GM13977 (cell line): Measurements from ENCODE around the gene TGM1.

Experiments
- DNase-seq: peaks from one replicate; pipeline ENCODE4 v3.0.0; 2012; ENCODE audit warnings: low spot score
- in situ Hi-C: fragments of 300-500 bp; cut with MboI; formaldehyde crosslinking; loops from one replicate; pipeline ENCODE4 v1.12.0; 2022; ENCODE audit warnings: low sequenced_read_pairs, low pct_unique_long_range_greater_than_20kb, mixed read lengths, inconsistent platforms; ENCODE audit not compliant: unreplicated experiment
- TF ChIP-seq, protein P1 (sequence below): IDR thresholded peaks from 2 replicates; pipeline ENCODE4 v1.5.1; 2012; ENCODE audit warnings: mild to moderate bottlenecking, control low read depth; ENCODE audit not compliant: insufficient read depth; ENCODE audit errors: extremely low read depth, missing control alignments

The TGM1 gene

DNA sequence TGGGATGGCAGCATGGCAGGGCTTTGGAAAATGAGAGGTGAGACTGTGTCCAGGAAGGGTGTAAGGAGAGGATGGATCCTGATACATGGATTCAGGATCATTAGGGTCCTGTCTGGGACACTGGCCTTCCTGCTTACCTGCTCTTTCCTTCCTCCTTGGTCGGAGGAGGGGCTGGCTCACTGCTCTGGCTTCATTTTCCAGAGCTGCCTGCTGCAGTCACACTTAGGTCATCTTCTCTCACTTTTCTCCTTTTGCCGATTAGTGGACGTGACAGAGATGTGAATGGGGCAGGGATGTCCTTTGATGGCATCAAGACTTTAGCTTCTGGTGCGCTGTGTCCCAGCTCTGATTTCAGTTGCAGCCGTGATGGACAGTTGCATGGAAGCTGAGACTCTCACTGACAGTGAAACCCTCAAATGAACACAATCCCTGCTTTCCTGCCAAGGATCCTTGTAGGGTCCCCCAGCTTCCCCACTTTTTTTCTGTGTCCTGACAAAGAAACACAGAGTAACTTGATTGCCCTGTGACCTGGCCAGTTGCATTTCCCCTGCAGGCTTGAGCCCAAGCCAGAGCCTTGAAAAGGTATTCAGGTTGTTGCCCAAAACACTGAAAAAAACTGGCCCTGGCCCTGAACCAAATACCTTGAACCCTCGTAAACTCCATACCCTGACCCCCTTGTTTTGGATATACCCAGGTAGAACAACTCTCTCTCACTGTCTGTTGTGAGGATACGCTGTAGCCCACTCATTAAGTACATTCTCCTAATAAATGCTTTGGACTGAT, 45.6 kb upstream of the TGM1 start:
- DNase-seq = no peak
- in situ Hi-C loops = no loop called here
- TF ChIP-seq, protein P1, sequence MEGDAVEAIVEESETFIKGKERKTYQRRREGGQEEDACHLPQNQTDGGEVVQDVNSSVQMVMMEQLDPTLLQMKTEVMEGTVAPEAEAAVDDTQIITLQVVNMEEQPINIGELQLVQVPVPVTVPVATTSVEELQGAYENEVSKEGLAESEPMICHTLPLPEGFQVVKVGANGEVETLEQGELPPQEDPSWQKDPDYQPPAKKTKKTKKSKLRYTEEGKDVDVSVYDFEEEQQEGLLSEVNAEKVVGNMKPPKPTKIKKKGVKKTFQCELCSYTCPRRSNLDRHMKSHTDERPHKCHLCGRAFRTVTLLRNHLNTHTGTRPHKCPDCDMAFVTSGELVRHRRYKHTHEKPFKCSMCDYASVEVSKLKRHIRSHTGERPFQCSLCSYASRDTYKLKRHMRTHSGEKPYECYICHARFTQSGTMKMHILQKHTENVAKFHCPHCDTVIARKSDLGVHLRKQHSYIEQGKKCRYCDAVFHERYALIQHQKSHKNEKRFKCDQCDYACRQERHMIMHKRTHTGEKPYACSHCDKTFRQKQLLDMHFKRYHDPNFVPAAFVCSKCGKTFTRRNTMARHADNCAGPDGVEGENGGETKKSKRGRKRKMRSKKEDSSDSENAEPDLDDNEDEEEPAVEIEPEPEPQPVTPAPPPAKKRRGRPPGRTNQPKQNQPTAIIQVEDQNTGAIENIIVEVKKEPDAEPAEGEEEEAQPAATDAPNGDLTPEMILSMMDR = no peak

DNA sequence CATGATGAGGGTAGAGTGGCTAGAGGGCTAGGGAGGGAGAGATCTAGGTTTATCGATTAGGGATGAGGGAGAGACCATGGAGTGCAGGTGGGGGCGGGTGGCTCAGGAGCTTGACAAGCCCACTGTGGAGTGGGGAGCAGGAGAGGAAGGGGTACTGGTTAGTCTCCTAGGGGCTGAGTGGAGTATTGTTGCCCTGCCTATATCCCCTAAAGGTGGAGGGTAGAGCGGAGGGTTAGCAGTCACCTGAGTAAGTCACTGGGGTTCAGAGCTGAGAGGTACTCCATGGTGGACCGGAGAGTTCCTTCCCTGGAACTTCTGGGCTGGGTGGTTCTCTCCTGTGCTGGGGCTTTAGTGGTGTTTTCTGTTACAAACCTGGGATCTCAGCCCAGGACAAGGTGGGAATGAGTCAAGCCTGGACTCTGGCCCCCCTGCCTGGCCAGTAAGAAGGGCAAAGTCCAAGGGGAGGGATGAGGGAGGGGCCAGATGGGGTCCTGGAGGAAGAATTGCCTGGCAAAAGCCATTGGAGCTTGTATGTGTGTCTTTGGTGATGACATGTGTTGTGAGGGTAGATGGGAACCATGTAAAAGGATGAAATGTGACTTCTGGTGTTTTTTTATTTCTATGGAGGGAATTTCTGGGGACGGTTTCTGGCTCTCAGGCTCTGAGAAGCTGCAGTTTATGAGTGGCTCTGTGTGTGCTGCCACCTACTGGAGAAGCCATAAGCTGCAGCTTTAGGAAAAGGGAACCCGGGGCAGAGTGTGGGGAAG, 44.8 kb upstream of the TGM1 start, which contains the start of gene CIDEB:
TSS of gene CIDEB (minus strand) at position 403 of the 767 bp plus-strand sequence. CDS start at position 284, 119 bp downstream.
- DNase-seq = peak; percentile 79
- TF ChIP-seq, protein P1 = peak; percentile 95
- in situ Hi-C loops = no loop called here

DNA sequence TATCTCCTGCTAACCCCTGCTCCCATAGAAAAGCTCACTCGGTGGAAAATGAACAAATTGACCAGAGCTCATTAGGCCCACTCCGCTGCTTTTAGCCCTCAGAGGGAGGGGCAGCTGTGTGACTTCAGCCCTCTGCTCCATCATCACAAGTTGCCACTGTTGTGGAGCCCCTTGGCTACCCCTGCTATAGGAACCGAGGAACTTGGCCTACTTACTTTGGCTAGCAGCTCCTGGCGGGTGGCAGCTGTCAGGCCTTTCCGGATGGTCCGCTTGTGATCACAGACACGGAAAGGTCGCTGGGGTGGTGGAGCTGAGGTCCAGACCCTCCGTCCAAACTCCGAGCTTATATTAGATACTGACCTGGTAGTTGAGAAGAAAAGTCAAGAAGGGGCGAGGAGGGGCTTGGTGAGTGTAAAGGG, 44.2 kb upstream of the TGM1 start:
- TF ChIP-seq, protein P1 = no peak
- DNase-seq = no peak
- in situ Hi-C loops = no loop called here

DNA sequence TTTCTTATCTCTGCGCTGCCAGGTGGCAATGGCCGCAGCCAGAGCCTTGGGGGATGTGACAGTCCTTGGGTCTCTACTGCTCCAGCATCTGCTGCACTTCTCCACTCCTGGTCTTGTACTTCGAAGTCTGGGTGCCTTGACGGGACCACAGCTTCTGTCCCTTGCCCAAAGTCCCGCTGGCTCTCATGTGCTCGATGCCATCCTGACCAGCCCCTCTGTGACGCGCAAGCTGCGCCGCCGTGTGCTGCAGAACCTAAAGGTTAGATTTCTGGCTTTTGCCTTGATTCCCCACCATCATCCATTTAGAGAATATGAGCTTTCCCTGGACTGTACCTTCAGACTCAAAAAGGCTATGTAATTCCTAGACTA, 41.0 kb upstream of the TGM1 start:
- TF ChIP-seq, protein P1 = no peak
- DNase-seq = no peak
- in situ Hi-C loops = no loop called here

DNA sequence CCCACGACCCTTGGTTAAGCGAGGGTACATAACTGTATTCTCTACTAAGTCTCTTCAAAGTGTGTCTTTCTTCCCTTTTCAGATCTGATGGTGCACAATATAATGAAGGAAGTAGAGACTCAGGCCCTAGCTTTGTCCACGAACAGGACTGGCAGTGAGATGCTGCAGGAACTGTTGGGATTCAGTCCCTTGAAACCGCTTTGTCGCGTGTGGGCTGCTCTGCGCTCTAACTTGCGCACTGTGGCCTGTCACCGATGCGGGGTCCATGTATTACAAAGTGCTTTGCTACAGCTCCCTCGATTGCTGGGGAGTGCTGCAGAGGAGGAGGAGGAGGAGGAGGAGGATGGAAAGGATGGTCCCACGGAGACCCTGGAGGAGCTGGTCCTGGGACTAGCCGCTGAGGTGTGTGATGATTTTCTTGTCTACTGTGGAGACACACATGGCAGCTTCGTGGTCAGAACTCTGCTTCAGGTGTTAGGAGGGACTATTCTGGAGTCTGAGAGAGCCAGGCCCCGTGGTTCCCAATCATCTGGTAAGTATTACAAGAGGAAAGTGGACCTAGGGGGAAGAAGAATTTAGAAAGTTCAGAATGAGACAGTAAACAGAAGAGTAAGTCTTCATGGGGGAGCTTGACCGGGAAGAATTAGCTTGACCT, 37.5 kb upstream of the TGM1 start:
- TF ChIP-seq, protein P1 = no peak
- DNase-seq = no peak
- in situ Hi-C loops = no loop called here
